T-helper 2 cell treated with Interferon-gamma antibody and Interleukin-4, amounts not matched to agents 100 ng/mL and 5 ng/mL, for 36 hours (primary cell): Measurements from ENCODE around the gene CYP46A1. TPM values are rescaled to one million over a fixed set of nuclear protein-coding genes. Genes with fewer than 3 reads are reported as not detected.

Experiments used
- intact Hi-C: fragments of 100-400 bp; cut with micrococcal nuclease; formaldehyde crosslinking; loops from one replicate; pipeline ENCODE4 v1.15.1; 2023
- total RNA-seq: library from RNA; stranded (reverse); gene quantifications from 2 replicates; pipeline ENCODE4 v1.2.3, GENCODE V29; 2022

The CYP46A1 gene
- total RNA-seq, 1 donor from 2014 or later = 0.09 TPM

- intact Hi-C loops = no loop called here
Observed at GRCh38 chr14:99742074-99742473, 58.0 kb downstream of the CYP46A1 start.

- intact Hi-C loops = no loop called here
Observed at GRCh38 chr14:99742509-99743487, 58.7 kb downstream of the CYP46A1 start.

- intact Hi-C loops = no loop called here
Observed at GRCh38 chr14:99744199-99744872, 60.2 kb downstream of the CYP46A1 start.

- intact Hi-C loops = no loop called here
Observed at GRCh38 chr14:99744873-99745224, 60.8 kb downstream of the CYP46A1 start.

GRCh38 chr14:99745307-99745951, 61.3 kb downstream of the CYP46A1 start:
- intact Hi-C loops = no loop called here

- intact Hi-C loops = no loop called here
Observed at GRCh38 chr14:99747167-99747566, 63.1 kb downstream of the CYP46A1 start.

GRCh38 chr14:99747582-99748330, 63.7 kb downstream of the CYP46A1 start:
- intact Hi-C loops = no loop called here

GRCh38 chr14:99748529-99748928, 64.4 kb downstream of the CYP46A1 start:
- intact Hi-C loops = no loop called here

- intact Hi-C loops = no loop called here
Observed at GRCh38 chr14:99749142-99749541, 65.0 kb downstream of the CYP46A1 start.

GRCh38 chr14:99749763-99750715, 65.9 kb downstream of the CYP46A1 start:
- intact Hi-C loops = no loop called here

- intact Hi-C loops = no loop called here
Observed at GRCh38 chr14:99750746-99751450, 66.8 kb downstream of the CYP46A1 start.

GRCh38 chr14:99751539-99752485, 67.7 kb downstream of the CYP46A1 start:
- intact Hi-C loops = no loop called here

GRCh38 chr14:99752486-99753121, 68.5 kb downstream of the CYP46A1 start:
- intact Hi-C loops = no loop called here

- intact Hi-C loops = no loop called here
Observed at GRCh38 chr14:99753225-99754140, 69.4 kb downstream of the CYP46A1 start.

GRCh38 chr14:99754141-99755067, 70.3 kb downstream of the CYP46A1 start:
- intact Hi-C loops = no loop called here

GRCh38 chr14:99755068-99755405, 70.9 kb downstream of the CYP46A1 start:
- intact Hi-C loops = no loop called here
